GM12878 (cell line): ENCODE measurements around the gene BUB1B.
"Not testable (repeated sequence)": the region's sequence is repeated elsewhere in the genome, so short reads cannot be mapped to it uniquely, and the experiment has no call there.

ENCODE experiments used
- CTCF ChIP-seq, 3 experiments: IDR thresholded peaks in 2 of 3; conservative IDR thresholded peaks in 1 of 3; 2 replicates each; pipeline ENCODE4 v1.5.1; 2011; ENCODE audit warnings: low read depth in 3 of 3, low read length in 3 of 3, mild to moderate bottlenecking in 3 of 3, control low read depth in 2 of 3, moderate library complexity in 2 of 3, inconsistent platforms in 1 of 3, mixed read lengths in 1 of 3; ENCODE audit not compliant: control insufficient read depth in 2 of 3, insufficient read depth in 1 of 3; ENCODE audit errors: extremely low read depth in 1 of 3
- EZH2 ChIP-seq: IDR thresholded peaks from 2 replicates; pipeline ENCODE4 v1.6.1; 2012; ENCODE audit warnings: low read depth, mild to moderate bottlenecking, control low read depth, inconsistent platforms, low read length, borderline replicate concordance; ENCODE audit not compliant: control insufficient read depth
- POLR2AphosphoS2 ChIP-seq: IDR thresholded peaks from 2 replicates; pipeline ENCODE4 v1.6.1; 2011; ENCODE audit warnings: low read depth, mild to moderate bottlenecking, low read length, improper control_type of control experiment, moderate library complexity
- SMC3 ChIP-seq: IDR thresholded peaks from 2 replicates; pipeline ENCODE4 v1.6.1; 2011; ENCODE audit warnings: low read length, improper control_type of control experiment, borderline replicate concordance
- TF ChIP-seq, protein P1 (sequence below): fragments of 450-650 bp; IDR thresholded peaks from 2 replicates; pipeline ENCODE4 v1.6.1; 2017; ENCODE audit warnings: low read depth, mild to moderate bottlenecking, moderate library complexity

DNA sequence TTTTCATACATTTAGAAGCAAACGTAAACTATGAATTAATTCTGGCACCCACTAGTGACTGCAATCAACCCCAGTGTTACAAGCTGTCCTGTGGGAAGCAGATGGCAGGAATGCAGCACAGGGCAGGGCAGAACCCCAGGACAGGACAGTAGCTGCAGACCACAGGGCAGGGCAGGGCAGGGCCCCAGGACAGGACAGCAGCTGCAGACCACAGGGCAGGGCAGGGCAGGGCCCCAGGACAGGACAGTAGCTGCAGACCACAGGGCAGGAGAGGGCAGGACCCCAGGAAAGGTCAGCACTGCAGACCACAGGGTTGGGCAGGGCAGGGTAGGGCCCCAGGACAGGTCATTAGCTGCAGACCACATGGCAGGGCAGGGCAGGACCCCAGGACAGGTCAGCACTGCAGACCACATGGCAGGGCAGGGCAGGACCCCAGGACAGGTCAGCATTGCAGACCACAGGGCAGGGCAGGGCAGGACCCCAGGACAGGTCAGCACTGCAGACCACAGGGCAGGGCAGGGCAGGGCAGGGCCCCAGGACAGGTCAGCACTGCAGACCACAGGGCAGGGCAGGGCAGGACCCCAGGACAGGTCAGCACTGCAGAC, 24.9 kb upstream of the BUB1B start:
- not testable (repeated sequence) for TF ChIP-seq CTCF (IDR thresholded peaks at IDR 0.05 in 2 of 3, conservative IDR thresholded peaks at IDR 0.05 in 1 of 3; ENCODE audit: control insufficient read depth in 2 of 3, extremely low read depth in 1 of 3, insufficient read depth in 1 of 3, low read depth in 3 of 3, low read length in 3 of 3); SMC3; EZH2; POLR2AphosphoS2
- TF ChIP-seq, protein P1, sequence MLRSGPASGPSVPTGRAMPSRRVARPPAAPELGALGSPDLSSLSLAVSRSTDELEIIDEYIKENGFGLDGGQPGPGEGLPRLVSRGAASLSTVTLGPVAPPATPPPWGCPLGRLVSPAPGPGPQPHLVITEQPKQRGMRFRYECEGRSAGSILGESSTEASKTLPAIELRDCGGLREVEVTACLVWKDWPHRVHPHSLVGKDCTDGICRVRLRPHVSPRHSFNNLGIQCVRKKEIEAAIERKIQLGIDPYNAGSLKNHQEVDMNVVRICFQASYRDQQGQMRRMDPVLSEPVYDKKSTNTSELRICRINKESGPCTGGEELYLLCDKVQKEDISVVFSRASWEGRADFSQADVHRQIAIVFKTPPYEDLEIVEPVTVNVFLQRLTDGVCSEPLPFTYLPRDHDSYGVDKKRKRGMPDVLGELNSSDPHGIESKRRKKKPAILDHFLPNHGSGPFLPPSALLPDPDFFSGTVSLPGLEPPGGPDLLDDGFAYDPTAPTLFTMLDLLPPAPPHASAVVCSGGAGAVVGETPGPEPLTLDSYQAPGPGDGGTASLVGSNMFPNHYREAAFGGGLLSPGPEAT: not testable (repeated sequence)
